Subcutaneous abdominal adipose tissue (tissue), 5 donors: ENCODE measurements around the gene YPEL2.

Source experiments
- H3K27ac ChIP-seq: one replicate; pipeline ENCODE4 v1.7.0; 2013; ENCODE audit warnings: low read depth, mild to moderate bottlenecking, inconsistent platforms, low read length, moderate library complexity
- H3K27me3 ChIP-seq, 5 donors: one replicate each; pipeline ENCODE4 v1.7.0; 2013; ENCODE audit warnings: low read length in 5 of 5, inconsistent platforms in 1 of 5; ENCODE audit not compliant: control insufficient read depth in 5 of 5, insufficient read depth in 4 of 5
- H3K36me3 ChIP-seq, 5 donors: one replicate each; pipeline ENCODE4 v1.7.0; 2013; ENCODE audit warnings: low read length in 5 of 5; ENCODE audit not compliant: control insufficient read depth in 5 of 5, insufficient read depth in 5 of 5
- H3K4me1 ChIP-seq, 5 donors: one replicate each; pipeline ENCODE4 v1.7.0; 2013; ENCODE audit warnings: low read length in 5 of 5, mild to moderate bottlenecking in 3 of 5, moderate library complexity in 1 of 5; ENCODE audit not compliant: control insufficient read depth in 5 of 5, insufficient read depth in 5 of 5
- H3K4me3 ChIP-seq, 5 donors: one replicate each; pipeline ENCODE4 v1.7.0; 2013; ENCODE audit warnings: low read length in 5 of 5, low read depth in 1 of 5
- H3K9ac ChIP-seq, 5 donors: one replicate each; pipeline ENCODE4 v1.7.0; 2013; ENCODE audit warnings: low read length in 5 of 5, mild to moderate bottlenecking in 4 of 5, moderate library complexity in 3 of 5
- H3K9me3 ChIP-seq, 5 donors: one replicate each; pipeline ENCODE4 v1.7.0; 2013; ENCODE audit warnings: low read length in 5 of 5; ENCODE audit not compliant: control insufficient read depth in 5 of 5
- donor health status: healthy.
- donor health status: healthy.
- donor health status: healthy.
- donor health status: healthy.
- donor health status: healthy.

The YPEL2 gene

DNA sequence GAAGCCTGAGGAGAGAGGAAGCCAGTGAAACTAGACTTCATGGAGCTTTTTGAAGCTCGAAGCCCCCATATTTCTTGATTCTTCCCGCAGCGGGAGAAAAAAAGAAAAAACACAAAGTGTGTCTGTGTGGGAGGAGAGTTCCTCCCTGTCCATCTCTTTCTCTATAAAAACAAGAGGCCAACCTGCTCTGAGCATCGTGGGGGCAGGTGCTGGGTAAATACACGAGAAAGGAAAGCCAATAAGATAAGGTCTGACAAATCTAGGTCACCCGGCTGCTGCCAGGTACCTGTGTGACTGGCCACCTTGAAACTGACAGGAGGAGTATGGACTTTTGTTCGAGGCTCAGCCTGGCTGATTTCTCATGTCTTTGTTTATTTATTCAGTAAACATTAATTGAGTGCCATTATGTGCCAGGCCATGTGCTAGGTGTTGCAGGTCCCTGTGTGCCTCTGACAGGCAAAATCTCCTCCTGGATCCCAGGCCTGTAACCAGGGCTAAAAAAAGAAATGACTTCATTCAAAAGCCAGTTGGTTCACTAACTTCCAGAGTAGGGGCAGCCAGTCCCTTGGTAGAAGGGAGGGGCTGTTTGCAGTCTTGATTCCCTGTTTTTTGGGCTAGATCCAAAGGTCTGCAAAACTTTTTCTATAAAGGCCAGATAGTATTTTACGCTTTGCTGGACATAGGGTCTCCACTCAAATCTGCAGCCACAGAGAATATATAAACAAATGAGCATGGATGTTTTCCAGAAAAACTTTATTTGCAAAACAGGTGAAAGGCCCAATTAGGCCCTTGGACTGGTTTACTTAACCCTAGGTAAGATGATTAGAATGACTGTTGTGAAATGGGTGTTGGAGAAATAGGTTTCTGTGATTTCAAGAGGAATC, 35.6 kb downstream of the YPEL2 start:
- peaks cover 0 to 2% (median 0%) of the 10 kb centered on the region in 5 donors for H3K36me3 ChIP-seq
- H3K9me3 ChIP-seq: no peaks in the 10 kb centered on the region
- peak overlapping the region; percentile 93 for H3K27ac ChIP-seq
- H3K27me3 ChIP-seq: peaks cover 0 to 3% (median 0%) of the 10 kb centered on the region in 5 donors
- H3K4me1 ChIP-seq: peaks cover 41 to 90% (median 90%) of the 10 kb centered on the region in 5 donors
- H3K9ac ChIP-seq: peak overlapping the region; percentile 41 to 75 (median 68)
- no peak overlapping the region for H3K4me3 ChIP-seq

DNA sequence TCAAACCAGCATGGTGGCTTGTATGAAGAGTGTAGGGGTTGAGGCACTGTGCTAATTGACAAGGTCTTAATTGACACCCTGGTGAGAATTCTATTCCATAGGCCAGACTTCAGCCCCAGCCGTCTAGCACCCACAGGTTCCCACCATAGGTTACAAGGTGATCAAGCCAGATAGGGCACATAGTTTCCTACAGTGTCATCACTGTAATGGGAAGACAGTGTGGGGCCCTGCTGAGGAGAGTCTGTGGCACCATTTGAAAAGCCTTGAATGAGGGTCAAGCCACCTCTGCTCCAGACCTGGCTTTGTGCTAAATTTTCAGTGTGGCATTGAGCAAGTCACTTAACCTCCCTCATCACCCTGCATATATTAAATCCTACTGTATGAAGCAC, 36.2 kb downstream of the YPEL2 start:
- Histone ChIP-seq H3K9ac (no peak overlapping the region), H3K4me1 (peaks cover 40 to 90% (median 90%) of the 10 kb centered on the region in 5 donors), H3K36me3 (peaks cover 0 to 2% (median 0%) of the 10 kb centered on the region in 5 donors), H3K4me3 (peak overlapping the region in 1 of 5 donors; percentile 19), H3K27ac (peak overlapping the region; percentile 93), H3K9me3 (no peaks in the 10 kb centered on the region), H3K27me3 (peaks cover 0 to 3% (median 0%) of the 10 kb centered on the region in 5 donors)

DNA sequence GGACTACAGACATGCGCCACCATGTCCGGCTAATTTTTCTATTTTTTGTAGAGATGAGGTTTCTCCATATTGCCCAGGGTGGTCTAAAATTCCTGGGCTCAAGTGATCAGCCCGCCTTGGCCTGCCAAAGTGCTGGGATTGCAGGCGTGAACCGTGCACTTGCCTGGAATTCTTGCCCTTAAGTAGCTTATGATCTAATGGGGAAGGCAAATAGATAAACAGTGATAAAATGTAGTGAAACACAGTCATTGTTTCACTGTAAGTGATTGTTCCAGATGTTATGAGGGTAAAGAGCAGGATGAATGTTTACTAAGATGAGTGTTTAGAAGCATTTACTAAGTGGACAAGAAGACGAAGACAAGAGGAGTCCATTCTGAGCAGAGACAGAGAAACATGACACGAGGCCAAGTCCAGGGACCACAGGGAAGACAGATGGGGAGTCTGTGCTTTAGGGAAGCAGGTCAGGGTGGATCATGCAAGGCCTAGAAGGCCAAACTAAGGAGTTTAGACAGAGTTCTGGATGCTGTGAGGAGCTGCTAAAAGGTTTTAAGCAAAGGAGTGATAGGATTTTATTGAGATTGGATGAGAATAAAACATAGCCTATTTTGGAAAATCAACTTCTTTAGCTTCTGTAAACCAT, 36.9 kb downstream of the YPEL2 start:
- no peak overlapping the region for H3K9ac ChIP-seq
- peak overlapping the region; percentile 93 for H3K27ac ChIP-seq
- no peak overlapping the region for H3K4me3 ChIP-seq
- no peaks in the 10 kb centered on the region for H3K9me3 ChIP-seq
- peaks cover 41 to 93% (median 93%) of the 10 kb centered on the region in 5 donors for H3K4me1 ChIP-seq
- H3K27me3 ChIP-seq: peaks cover 0 to 3% (median 0%) of the 10 kb centered on the region in 5 donors
- peaks cover 0 to 2% (median 0%) of the 10 kb centered on the region in 5 donors for H3K36me3 ChIP-seq

DNA sequence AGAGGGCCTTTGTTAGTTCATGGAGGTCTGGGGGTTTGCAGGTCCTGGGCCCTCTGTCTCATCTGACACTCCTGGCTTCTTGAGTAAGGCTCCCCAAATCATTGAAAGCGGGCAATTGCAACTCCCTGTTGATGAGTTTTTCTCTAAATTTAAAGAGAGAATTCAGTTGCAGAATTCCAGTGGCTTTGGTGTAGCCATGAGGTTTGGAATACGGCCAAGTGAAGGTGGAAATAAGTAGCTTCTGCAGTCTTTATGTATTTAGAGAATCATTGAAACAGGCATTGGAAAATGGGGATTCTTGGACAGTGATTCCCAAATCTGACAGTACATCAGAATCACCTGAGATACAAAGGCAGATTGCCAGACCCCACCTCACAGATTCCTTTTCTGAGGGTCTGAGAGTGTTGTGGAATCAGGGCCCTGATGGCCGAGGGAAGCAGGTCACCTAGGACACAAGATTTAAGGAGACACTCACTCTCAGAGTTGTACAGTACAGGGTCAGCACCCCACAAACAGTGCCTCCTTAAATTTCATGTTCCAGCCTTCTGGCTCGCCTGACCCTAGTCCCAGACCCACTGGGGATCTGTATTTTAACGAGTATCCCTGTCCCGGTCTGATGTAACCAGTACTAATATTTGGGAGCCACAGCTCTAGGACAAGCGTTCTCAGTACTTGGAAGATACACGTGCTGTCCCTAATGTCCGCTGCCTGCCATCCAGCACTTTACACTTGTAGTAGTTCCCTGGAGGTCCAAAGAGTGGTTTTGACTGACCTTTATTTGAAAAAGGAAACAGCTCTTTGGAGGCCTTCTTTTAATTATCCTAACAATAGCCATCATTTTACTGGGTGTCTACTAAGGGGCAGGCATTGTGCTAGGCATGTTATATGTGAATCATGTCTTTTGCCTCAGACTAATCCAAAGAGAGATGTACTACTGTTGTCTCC, 37.8 kb downstream of the YPEL2 start:
- Histone ChIP-seq H3K27me3 (peaks cover 0 to 3% (median 0%) of the 10 kb centered on the region in 5 donors), H3K4me1 (peaks cover 45 to 98% (median 97%) of the 10 kb centered on the region in 5 donors), H3K9ac (peak overlapping the region in 2 of 5 donors; percentile 17 to 62), H3K27ac (peak overlapping the region; percentile 93), H3K9me3 (no peaks in the 10 kb centered on the region), H3K36me3 (no peaks in the 10 kb centered on the region), H3K4me3 (no peak overlapping the region)

DNA sequence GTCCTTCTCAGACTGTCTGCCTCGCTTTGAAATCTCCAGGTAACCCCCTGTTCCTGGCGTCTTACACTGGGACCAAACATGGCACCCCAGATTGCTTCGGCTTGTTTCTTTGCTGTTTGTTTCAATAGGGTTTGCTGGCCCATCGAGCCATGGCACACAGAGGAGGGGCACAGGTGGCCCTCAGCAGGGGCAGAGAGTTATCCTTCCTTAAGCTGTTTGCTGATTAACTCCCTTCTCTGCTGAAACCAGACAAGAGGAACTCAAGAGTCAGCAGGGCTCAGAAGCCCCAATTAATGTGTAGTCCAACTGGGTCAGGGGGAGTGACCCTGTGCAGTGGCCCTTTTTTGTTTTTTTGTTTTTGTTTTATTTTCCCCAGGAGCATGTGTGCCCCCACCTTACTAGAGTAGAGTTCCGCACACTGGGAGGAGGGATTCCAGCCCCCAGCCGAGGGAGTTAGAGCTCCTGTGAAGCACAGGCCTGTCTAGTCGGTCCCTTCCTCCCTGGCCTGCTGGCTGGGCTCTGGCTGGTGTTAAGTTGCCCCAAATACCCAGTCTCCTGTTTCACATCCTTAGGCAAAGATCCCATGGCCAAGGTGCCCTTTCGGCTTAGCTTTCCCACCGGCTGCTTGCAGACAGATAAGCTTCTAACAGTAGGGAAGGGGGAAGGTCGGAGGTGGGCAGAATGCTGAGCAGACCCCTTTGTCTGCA, 39.3 kb downstream of the YPEL2 start:
- H3K27ac ChIP-seq: peak overlapping the region; percentile 93
- peak overlapping the region in 3 of 5 donors; percentile 25 to 43 (median 38) for H3K4me3 ChIP-seq
- H3K4me1 ChIP-seq: peaks cover 40 to 98% (median 96%) of the 10 kb centered on the region in 5 donors
- H3K36me3 ChIP-seq: no peaks in the 10 kb centered on the region
- H3K27me3 ChIP-seq: peaks cover 0 to 3% (median 0%) of the 10 kb centered on the region in 5 donors
- peak overlapping the region; percentile 31 to 69 (median 43) for H3K9ac ChIP-seq
- no peaks in the 10 kb centered on the region for H3K9me3 ChIP-seq

DNA sequence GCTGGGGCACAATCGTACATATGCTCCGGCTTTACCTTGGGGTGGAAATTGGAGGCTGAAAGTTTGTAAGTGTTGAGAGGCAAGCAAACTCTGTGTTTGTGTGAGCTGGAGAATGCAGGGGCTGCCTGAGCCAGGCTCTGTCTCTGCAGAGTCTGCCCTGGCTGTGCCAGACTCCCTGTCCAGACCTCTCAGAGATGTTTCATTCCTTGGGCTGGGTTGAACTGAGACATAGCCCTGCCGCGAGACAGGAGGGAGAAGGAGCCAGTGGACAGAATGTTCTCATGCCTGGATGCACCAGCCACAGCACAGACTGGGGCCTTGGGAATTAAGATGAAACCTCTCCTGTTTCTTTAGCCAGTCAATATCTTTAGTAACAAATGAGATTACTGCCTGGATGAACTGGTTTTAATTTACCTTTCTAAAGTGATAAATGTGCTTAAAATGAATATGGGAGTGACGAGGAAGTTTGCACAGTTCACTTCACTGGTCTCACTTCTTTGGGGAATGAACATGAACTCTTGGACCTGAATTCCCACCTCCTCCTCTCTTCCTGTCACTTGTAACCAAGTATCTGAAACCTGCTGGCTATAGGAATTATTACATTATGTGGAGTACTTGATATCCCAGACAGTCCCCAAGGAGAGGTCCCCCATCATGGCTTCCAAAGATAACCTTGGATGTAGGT, 40.1 kb downstream of the YPEL2 start:
- peak overlapping the region; percentile 19 to 43 (median 35) for H3K4me3 ChIP-seq

DNA sequence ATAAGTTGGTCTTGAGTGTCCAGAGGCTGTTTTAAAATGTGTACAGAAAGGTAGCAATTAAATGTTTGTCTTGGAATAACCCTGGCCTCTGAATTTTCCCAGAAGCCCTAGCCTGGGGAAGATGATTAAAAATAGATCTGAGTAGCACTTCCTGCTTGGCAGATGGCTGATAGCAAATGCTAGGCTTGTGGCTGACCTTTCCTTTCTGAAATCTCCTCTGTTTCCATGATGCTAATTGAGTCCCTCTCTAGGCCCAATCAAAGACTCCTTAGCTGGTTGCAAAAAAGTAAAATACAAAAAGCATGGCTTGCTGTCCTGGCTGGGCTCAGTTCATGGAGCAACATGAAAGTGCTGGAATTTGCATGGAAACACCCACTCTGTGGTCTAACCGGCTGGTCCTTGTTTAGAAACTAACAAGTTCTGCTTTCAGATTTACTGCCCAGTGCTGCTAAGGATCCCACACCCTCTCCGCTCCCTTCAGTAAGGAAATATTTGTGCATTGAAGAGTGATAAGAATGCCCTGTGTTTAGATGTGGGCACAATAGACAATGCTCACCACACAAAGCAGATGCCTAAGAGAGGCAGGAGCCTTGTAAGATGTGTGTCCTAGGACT, 40.8 kb downstream of the YPEL2 start:
- peak overlapping the region in 4 of 5 donors; percentile 32 to 64 (median 56) for H3K9ac ChIP-seq
- H3K36me3 ChIP-seq: no peaks in the 10 kb centered on the region
- no peaks in the 10 kb centered on the region for H3K9me3 ChIP-seq
- peak overlapping the region; percentile 93 for H3K27ac ChIP-seq
- peak overlapping the region in 4 of 5 donors; percentile 28 to 49 (median 34) for H3K4me3 ChIP-seq
- peaks cover 30 to 89% (median 82%) of the 10 kb centered on the region in 5 donors for H3K4me1 ChIP-seq
- H3K27me3 ChIP-seq: peaks cover 0 to 3% (median 0%) of the 10 kb centered on the region in 5 donors

More for the DNA sequence above, 40.1 kb downstream of the YPEL2 start:
- Histone ChIP-seq H3K9ac (peak overlapping the region in 4 of 5 donors; percentile 42 to 69 (median 58)), H3K36me3 (no peaks in the 10 kb centered on the region), H3K9me3 (no peaks in the 10 kb centered on the region), H3K27me3 (peaks cover 0 to 3% (median 0%) of the 10 kb centered on the region in 5 donors), H3K27ac (peak overlapping the region; percentile 93), H3K4me1 (peaks cover 34 to 94% (median 88%) of the 10 kb centered on the region in 5 donors)

DNA sequence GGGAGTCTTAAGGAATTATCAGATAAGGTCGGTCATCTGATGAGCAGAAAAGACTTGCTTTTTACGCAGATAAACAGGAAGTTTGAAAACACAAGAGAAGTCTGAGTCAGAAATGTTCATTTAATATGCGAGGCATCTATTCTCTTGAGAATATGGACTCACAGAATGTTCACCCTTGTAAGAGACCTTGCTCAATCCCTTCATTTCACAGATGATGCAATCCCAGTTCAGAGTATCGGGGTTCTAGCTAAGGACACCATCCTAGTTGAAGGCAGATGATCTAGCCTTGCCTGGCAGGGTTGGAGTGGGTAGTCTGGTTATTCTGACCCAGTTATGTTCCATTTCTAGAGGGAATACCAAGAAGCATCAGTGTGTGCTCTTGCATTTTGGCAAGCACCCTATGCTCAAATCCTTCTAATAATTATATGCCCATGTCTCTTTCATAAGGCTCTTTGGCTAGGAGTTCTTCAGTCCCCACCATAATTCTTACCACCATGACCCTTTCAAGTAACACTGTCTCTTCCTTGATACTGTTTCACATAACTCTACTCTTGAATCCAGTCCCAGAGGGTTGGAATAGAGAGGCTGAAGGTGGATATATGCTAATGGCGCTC, 42.5 kb downstream of the YPEL2 start:
- no peak overlapping the region for H3K4me3 ChIP-seq
- H3K36me3 ChIP-seq: peaks cover 0 to 2% (median 0%) of the 10 kb centered on the region in 5 donors
- H3K27me3 ChIP-seq: peaks cover 0 to 3% (median 0%) of the 10 kb centered on the region in 5 donors
- H3K9me3 ChIP-seq: no peaks in the 10 kb centered on the region
- H3K4me1 ChIP-seq: peaks cover 34 to 89% (median 82%) of the 10 kb centered on the region in 5 donors
- H3K27ac ChIP-seq: peak overlapping the region; percentile 93
- H3K9ac ChIP-seq: peak overlapping the region in 3 of 5 donors; percentile 25 to 68 (median 28)
